Measurements from ENCODE around the gene SLC10A7.

DNA sequence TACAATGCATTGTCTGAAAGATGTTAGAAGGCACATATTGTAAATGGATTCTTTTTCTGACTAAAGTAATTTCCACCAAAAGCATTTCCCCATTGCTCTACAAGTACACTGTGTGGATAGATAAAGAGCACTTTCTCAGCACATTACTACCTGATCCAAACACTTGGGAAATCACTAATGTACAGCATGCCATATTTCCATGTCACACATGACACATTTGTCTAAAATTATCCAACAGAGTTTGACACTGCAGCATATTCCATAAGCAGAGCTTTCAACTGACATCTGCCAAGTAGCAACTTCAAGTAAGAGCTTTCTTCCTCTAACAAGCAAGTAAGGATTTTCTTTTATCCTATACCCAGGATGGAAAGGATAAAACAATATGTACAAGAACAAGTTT is 257.9 kb downstream of the SLC10A7 start:
- TF ChIP-seq, protein P1, sequence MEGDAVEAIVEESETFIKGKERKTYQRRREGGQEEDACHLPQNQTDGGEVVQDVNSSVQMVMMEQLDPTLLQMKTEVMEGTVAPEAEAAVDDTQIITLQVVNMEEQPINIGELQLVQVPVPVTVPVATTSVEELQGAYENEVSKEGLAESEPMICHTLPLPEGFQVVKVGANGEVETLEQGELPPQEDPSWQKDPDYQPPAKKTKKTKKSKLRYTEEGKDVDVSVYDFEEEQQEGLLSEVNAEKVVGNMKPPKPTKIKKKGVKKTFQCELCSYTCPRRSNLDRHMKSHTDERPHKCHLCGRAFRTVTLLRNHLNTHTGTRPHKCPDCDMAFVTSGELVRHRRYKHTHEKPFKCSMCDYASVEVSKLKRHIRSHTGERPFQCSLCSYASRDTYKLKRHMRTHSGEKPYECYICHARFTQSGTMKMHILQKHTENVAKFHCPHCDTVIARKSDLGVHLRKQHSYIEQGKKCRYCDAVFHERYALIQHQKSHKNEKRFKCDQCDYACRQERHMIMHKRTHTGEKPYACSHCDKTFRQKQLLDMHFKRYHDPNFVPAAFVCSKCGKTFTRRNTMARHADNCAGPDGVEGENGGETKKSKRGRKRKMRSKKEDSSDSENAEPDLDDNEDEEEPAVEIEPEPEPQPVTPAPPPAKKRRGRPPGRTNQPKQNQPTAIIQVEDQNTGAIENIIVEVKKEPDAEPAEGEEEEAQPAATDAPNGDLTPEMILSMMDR (IDR thresholded peaks at IDR 0.05) = no peak
- no peak for TF ChIP-seq POLR2A (IDR thresholded peaks at IDR 0.05)
